T-helper 9 cell (primary cell): Measurements from ENCODE around the gene DUOX1.

ENCODE experiments used
- DNase-seq: peaks from one replicate; pipeline ENCODE4 v3.0.0-alpha.2; 2020

The DUOX1 gene

GRCh38 chr15:45168751-45169551 is 39.2 kb downstream of the DUOX1 start:
- DNase-seq, result no peak

GRCh38 chr15:45169608-45170480 is 40.0 kb downstream of the DUOX1 start:
- DNase-seq, result no peak

- no peak for DNase-seq
Observed at GRCh38 chr15:45171912-45172311, 42.1 kb downstream of the DUOX1 start.

GRCh38 chr15:45174069-45174468 is 44.3 kb downstream of the DUOX1 start:
- no peak for DNase-seq

GRCh38 chr15:45174577-45174976 is 44.8 kb downstream of the DUOX1 start:
- no peak for DNase-seq

- DNase-seq, result no peak
Observed at GRCh38 chr15:45177285-45177684, 47.5 kb downstream of the DUOX1 start.

GRCh38 chr15:45179221-45179985 is 49.6 kb downstream of the DUOX1 start:
- peak; percentile 61 for DNase-seq

GRCh38 chr15:45180201-45180600 is 50.4 kb downstream of the DUOX1 start:
- DNase-seq, result no peak

- no peak for DNase-seq
Observed at GRCh38 chr15:45180648-45181436, 51.0 kb downstream of the DUOX1 start.

GRCh38 chr15:45181491-45182285 is 51.9 kb downstream of the DUOX1 start:
- no peak for DNase-seq

- no peak for DNase-seq
Observed at GRCh38 chr15:45182996-45183395, 53.2 kb downstream of the DUOX1 start.

GRCh38 chr15:45183511-45183910 is 53.7 kb downstream of the DUOX1 start:
- DNase-seq, result no peak

GRCh38 chr15:45184562-45185041 is 54.8 kb downstream of the DUOX1 start:
- no peak for DNase-seq

- DNase-seq, result no peak
Observed at GRCh38 chr15:45185069-45185779, 55.4 kb downstream of the DUOX1 start.

- DNase-seq, result no peak
Observed at GRCh38 chr15:45185903-45186770, 56.3 kb downstream of the DUOX1 start.

GRCh38 chr15:45186771-45187577 is 57.2 kb downstream of the DUOX1 start:
- DNase-seq, result no peak

GRCh38 chr15:45187578-45187893 is 57.7 kb downstream of the DUOX1 start:
- no peak for DNase-seq

GRCh38 chr15:45187894-45188830 is 58.4 kb downstream of the DUOX1 start, which contains the start of gene SHF:
SHF (minus strand) TSS chr15:45187966; CDS start chr15:45187951, 15 bp downstream.
- peak; percentile 53 for DNase-seq
